Measurements from ENCODE around the gene HCK. TPM values are rescaled to one million over a fixed set of nuclear protein-coding genes. Genes with fewer than 3 reads are reported as not detected.

The HCK gene
- total and polyA plus RNA-seq, 4 donors = 18.5 to 304 (median 61.2) TPM

DNA sequence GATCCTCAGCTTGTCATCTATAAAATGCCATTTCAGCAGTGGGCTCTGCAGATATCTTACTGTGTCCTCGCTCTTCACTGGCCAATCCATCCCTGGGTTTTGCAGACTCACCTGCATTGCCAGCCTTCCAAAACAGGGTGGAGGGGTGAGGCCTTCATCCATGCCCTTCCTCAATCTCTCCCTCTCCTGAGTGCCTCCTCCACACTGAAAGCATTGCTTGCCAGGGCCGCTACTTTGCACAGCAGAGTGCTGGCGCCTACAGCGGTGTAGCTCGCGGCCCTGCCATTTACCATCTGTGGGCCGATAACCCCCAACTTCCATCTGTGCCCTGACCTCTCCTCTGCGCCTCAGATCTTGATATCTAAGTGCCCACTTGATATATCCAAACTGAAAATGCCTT, 86.9 kb downstream of the HCK start:
- WGBS, 2 donors = 98 to 100% methylated on average over 8 of the region's 8 CpGs
- Histone ChIP-seq H3K4me1 (ENCODE audit: control insufficient read depth in 5 of 5, insufficient read depth in 5 of 5, low read length in 5 of 5) (no peaks in the 10 kb centered on the region), H3K4me3 (no peak overlapping the region), H3K36me3 (ENCODE audit: control insufficient read depth in 4 of 4, insufficient read depth in 4 of 4, low read length in 4 of 4) (peaks cover 35 to 61% (median 44%) of the 10 kb centered on the region in 4 donors), H3K27ac (ENCODE audit: low read depth in 1 of 2, low read length in 1 of 2) (no peak overlapping the region), H3K9me3 (ENCODE audit: control insufficient read depth in 4 of 4, insufficient read depth in 3 of 4, low read length in 3 of 4) (no peaks in the 10 kb centered on the region), H3K27me3 (ENCODE audit: control insufficient read depth in 3 of 3, insufficient read depth in 3 of 3, low read length in 2 of 3) (no peaks in the 10 kb centered on the region), H3K9ac (ENCODE audit: insufficient read depth in 1 of 2, low read length in 2 of 2) (no peak overlapping the region)
- DNase-seq (no peak), ATAC-seq (ENCODE audit: insufficient read depth, low FRiP score) (no peak)
- TF ChIP-seq, protein P1, sequence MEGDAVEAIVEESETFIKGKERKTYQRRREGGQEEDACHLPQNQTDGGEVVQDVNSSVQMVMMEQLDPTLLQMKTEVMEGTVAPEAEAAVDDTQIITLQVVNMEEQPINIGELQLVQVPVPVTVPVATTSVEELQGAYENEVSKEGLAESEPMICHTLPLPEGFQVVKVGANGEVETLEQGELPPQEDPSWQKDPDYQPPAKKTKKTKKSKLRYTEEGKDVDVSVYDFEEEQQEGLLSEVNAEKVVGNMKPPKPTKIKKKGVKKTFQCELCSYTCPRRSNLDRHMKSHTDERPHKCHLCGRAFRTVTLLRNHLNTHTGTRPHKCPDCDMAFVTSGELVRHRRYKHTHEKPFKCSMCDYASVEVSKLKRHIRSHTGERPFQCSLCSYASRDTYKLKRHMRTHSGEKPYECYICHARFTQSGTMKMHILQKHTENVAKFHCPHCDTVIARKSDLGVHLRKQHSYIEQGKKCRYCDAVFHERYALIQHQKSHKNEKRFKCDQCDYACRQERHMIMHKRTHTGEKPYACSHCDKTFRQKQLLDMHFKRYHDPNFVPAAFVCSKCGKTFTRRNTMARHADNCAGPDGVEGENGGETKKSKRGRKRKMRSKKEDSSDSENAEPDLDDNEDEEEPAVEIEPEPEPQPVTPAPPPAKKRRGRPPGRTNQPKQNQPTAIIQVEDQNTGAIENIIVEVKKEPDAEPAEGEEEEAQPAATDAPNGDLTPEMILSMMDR (IDR thresholded peaks at IDR 0.05; ENCODE audit: control extremely low read depth, extremely low read depth) = no peak

DNA sequence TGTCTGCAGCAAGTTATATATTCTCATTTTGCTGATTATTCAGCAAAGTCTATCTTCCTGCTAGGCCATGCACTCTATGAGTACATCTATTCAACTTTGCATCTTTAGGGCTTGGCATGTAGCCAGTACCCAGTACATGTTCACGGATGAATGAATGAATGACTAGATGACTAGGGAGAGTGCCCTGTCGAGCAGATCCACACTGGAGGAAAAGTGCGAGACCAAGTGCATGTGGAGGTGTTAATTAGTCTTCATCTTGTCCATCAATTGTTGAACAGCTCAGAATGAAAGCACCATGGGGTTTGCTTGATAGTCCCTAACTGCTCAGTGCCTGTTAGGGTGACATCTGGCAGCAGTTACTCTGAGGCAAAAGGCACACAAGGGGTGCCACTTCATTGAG, 87.9 kb downstream of the HCK start:
- no peak overlapping the region for H3K27ac ChIP-seq (ENCODE audit: low read depth in 1 of 2, low read length in 1 of 2)
- DNase-seq = no peak
- H3K4me3 ChIP-seq = no peak overlapping the region
- TF ChIP-seq, protein P1 (IDR thresholded peaks at IDR 0.05; ENCODE audit: control extremely low read depth, extremely low read depth) = no peak
- no peak overlapping the region for H3K9ac ChIP-seq (ENCODE audit: insufficient read depth in 1 of 2, low read length in 2 of 2)
- WGBS, 2 donors = 90 to 96% methylated on average over 3 of the region's 3 CpGs
- no peaks in the 10 kb centered on the region for H3K4me1 ChIP-seq (ENCODE audit: control insufficient read depth in 5 of 5, insufficient read depth in 5 of 5, low read length in 5 of 5)
- H3K9me3 ChIP-seq (ENCODE audit: control insufficient read depth in 4 of 4, insufficient read depth in 3 of 4, low read length in 3 of 4) = no peaks in the 10 kb centered on the region
- no peaks in the 10 kb centered on the region for H3K27me3 ChIP-seq (ENCODE audit: control insufficient read depth in 3 of 3, insufficient read depth in 3 of 3, low read length in 2 of 3)
- H3K36me3 ChIP-seq (ENCODE audit: control insufficient read depth in 4 of 4, insufficient read depth in 4 of 4, low read length in 4 of 4) = peaks cover 35 to 70% (median 48%) of the 10 kb centered on the region in 4 donors
- ATAC-seq (ENCODE audit: insufficient read depth, low FRiP score) = no peak

GRCh38 chr20:32140603-32141002, 88.6 kb downstream of the HCK start:
- no peak for DNase-seq

More at GRCh38 chr20:32140603-32141002, 88.6 kb downstream of the HCK start:
- no peak overlapping the region for H3K9ac ChIP-seq (ENCODE audit: insufficient read depth in 1 of 2, low read length in 2 of 2)
- peaks cover 38 to 76% (median 54%) of the 10 kb centered on the region in 4 donors for H3K36me3 ChIP-seq (ENCODE audit: control insufficient read depth in 4 of 4, insufficient read depth in 4 of 4, low read length in 4 of 4)
- WGBS, 2 donors = 98 to 99% methylated on average over 4 of the region's 4 CpGs
- no peak overlapping the region for H3K4me3 ChIP-seq
- ATAC-seq (ENCODE audit: insufficient read depth, low FRiP score) = no peak
- no peaks in the 10 kb centered on the region for H3K9me3 ChIP-seq (ENCODE audit: control insufficient read depth in 4 of 4, insufficient read depth in 3 of 4, low read length in 3 of 4)
- no peaks in the 10 kb centered on the region for H3K4me1 ChIP-seq (ENCODE audit: control insufficient read depth in 5 of 5, insufficient read depth in 5 of 5, low read length in 5 of 5)
- H3K27ac ChIP-seq (ENCODE audit: low read depth in 1 of 2, low read length in 1 of 2) = no peak overlapping the region
- no peaks in the 10 kb centered on the region for H3K27me3 ChIP-seq (ENCODE audit: control insufficient read depth in 3 of 3, insufficient read depth in 3 of 3, low read length in 2 of 3)
- TF ChIP-seq, protein P1 (IDR thresholded peaks at IDR 0.05; ENCODE audit: control extremely low read depth, extremely low read depth) = no peak

Data from lung (tissue), 12 donors.